Gastrocnemius medialis (tissue), 4 donors: ENCODE results near the gene MIER2.

Experiments
- CTCF ChIP-seq, 5 experiments: fragments of 450-650 bp in 3 of 5; fragments of 200-600 bp in 2 of 5; sonication (generic) in 2 of 5; IDR thresholded peaks in 4 of 5; conservative IDR thresholded peaks in 1 of 5; 1 replicate in 4 of 5; 2 replicates in 1 of 5; pipeline ENCODE4 v1.5.1; 2016 to 2019; ENCODE audit warnings: antibody characterized with exemption in 5 of 5, mild to moderate bottlenecking in 3 of 5, moderate library complexity in 3 of 5
- POLR2A ChIP-seq, 2 donors: fragments of 450-650 bp; IDR thresholded peaks; one replicate each; pipeline ENCODE4 v1.6.1; 2017; ENCODE audit warnings: antibody characterized with exemption in 2 of 2, mild to moderate bottlenecking in 2 of 2, moderate library complexity in 2 of 2

GRCh38 chr19:291006-291521 is 53.5 kb downstream of the MIER2 start, which contains the start of gene PLPP2:
- TF ChIP-seq POLR2A (IDR thresholded peaks at IDR 0.05), result no peak
- no peak for TF ChIP-seq CTCF (IDR thresholded peaks at IDR 0.05 in 4 of 5, conservative IDR thresholded peaks at IDR 0.05 in 1 of 5)
